Measurements from ENCODE around the gene PFN4.
A peak's percentile ranks its signal among the peaks of the same experiment; 100 is the strongest.
"Not testable (repeated sequence)": the region's sequence is repeated elsewhere in the genome, so short reads cannot be mapped to it uniquely, and the experiment has no call there.

PFN4 gene

GRCh38 chr2:24111407-24111901 lies 11.7 kb downstream of the PFN4 start:
- DNase-seq (ENCODE audit: low read depth) = no peak

- DNase-seq (ENCODE audit: low read depth) = no peak
Measured at GRCh38 chr2:24110660-24111303, 12.4 kb downstream of the PFN4 start.

- not testable (repeated sequence) for DNase-seq (ENCODE audit: low read depth)
Measured at GRCh38 chr2:24109431-24109830, 13.7 kb downstream of the PFN4 start.

DNA sequence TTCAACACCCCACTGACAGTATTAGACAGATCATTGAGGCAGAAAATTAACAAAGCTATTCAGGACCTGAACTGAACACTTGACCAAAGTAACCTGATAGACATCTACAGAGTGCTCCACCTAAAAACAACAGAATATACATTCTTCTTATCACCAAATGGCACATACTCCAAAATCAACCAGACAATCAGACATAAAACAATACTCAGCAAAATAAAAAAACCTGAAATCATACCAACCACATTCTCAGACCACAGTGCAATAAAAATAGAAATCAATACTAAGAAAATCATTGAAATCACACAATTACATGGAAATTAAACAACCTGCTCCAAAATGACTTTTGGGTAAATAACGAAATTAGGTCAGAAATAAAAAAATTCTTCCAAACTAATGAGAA lies 15.8 kb downstream of the PFN4 start:
- no peak for DNase-seq (ENCODE audit: low read depth)

DNA sequence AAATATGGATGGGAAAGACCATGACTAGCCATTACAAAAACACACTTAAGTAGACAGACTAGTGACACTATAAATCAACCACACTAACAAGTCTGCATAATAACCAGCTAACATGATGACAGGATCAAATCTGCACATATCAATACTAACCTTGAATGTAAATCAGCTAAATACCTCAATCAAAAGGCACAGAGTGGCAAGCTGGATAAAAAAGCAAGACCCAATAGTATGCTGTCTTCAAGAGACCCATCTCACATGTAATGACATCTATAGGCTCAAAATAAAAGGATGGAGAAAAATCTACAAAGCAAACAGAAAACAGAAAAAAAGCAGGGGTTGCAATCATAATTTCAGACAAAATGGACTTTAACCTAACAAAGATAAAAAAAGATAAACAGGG lies 16.3 kb downstream of the PFN4 start:
- no peak for DNase-seq (ENCODE audit: low read depth)

DNA sequence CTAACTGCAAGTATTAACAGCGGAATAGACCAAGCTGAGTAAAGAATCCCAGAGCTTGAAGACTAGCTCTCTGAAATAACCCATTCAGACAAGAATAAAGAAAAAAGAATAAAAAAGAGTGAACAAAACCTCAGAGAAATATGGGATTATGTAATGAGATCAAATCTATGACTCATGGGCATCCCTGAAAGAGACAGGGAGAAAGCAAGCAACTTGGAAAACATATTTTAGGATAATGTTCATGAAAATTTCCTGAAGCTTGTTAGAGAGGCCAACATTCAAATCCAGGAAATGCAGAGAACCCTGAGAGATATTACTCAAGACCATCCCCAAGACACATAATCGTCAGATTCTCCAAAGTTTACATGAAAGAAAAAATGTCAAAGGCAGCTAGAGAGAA lies 17.3 kb downstream of the PFN4 start:
- DNase-seq (ENCODE audit: low read depth) = no peak

- DNase-seq (ENCODE audit: low read depth) = no peak
Measured at GRCh38 chr2:24104906-24105305, 18.2 kb downstream of the PFN4 start.

GRCh38 chr2:24104110-24104650 lies 19.0 kb downstream of the PFN4 start:
- DNase-seq (ENCODE audit: low read depth) = no peak

GRCh38 chr2:24102677-24103076 lies 20.5 kb downstream of the PFN4 start:
- DNase-seq (ENCODE audit: low read depth) = no peak

GRCh38 chr2:24101992-24102391 lies 21.1 kb downstream of the PFN4 start:
- no peak for DNase-seq (ENCODE audit: low read depth)

- DNase-seq (ENCODE audit: low read depth) = not testable (repeated sequence)
Measured at GRCh38 chr2:24100732-24101131, 22.4 kb downstream of the PFN4 start.

DNA sequence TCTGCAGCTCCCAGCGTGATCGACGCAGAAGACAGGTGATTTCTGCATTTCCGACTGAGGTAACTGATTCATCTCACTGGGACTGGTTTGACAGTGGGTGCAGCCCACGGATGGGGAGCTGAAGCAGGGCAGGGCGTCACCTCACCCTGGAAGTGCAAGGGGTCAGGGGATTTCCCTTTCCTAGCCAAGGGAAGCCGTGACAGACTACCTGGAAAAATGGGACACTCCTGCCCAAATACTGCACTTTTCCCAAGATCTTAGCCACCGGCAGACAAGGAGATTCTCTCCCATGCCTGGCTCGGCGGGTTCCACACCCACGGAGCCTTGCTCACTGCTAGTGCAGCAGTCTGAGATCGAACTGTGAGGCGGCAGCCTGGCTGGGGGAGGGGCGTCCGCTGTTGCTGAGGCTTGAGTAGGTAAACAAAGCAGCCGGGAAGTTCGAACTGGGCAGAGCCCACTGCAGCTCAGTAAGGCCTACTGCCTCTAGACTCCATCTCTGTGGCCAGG lies 27.9 kb downstream of the PFN4 start:
- not testable (repeated sequence) for DNase-seq (ENCODE audit: low read depth)

DNA sequence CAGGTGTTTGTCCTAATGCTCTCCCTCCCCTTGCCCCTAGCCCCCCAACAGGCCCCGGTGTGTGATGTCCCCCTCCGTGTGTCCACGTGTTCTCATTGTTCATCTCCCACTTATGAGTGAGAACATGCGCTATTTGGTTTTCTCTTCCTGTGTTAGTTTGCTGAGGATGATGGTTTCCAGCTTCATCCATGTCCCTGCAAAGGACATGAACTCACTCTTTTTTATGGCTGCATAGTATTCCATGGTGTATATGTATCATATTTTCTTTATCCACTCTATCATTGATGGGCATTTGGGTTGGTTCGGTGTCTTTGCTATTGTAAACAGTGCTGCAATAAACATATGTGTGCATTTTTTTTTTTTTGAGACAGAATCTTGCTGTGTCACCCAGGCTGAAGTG lies 29.9 kb downstream of the PFN4 start:
- DNase-seq (ENCODE audit: low read depth) = not testable (repeated sequence)

DNA sequence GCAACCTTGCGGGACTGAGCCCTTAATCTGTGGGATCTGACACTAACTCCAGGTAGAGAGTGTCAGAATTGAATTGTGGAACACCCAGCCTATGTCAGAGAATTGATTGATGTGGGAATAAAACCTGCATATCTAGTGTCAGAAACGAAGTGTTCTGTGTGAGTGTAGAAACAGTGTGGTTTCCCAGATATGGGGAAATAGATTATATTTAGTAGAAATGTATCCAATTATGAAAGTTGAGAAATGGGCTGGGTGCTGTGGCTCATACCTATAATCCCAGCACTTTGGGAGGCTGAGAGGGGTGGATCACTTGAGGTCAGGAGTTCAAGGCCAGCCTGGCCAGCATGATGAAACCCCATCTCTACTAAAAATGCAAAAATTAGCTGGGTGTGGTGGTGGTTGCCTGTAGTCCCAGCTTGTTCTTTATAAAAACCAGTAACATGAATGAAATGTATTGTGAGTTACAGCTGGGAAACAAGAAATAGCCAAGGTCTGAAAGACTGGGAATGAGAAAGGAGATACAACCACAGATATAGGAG lies 34.2 kb downstream of the PFN4 start:
- DNase-seq (ENCODE audit: low read depth) = no peak

DNA sequence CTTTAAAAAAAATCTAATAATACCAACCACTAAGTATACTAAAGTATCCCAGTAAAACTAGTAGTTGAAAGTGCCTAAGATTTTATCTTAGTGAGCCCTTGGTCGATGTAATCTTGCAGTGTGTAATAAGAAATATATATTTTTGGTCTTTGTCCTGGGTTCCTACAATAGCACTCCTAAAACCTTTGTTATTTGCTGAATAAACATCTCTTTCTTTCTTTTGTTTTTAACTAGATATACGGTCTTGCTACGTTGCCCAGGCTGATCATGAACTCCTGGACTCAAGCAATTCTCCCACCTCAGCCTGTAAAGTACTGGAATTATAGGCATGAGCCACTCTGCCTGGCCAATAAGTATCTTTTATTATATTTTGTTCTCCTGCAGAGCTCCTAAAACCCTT lies 36.1 kb downstream of the PFN4 start:
- no peak for DNase-seq (ENCODE audit: low read depth)

GRCh38 chr2:24086241-24086640 lies 36.9 kb downstream of the PFN4 start:
- no peak for DNase-seq (ENCODE audit: low read depth)

DNA sequence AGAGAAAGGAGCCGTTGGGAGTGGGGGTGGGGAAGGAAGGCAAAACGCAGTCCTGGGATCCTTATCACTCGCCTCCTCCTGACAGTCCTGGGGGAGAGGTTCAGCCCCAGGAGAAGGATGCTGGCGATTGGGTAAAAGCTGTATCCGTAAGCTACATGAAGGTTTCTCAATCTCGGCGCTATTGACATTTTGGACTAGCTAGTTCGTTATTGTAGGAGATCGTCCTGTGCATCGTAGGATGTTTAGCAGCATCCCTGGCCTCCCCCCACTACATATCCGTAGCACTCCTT lies 38.0 kb downstream of the PFN4 start:
- no peak for DNase-seq (ENCODE audit: low read depth)

DNA sequence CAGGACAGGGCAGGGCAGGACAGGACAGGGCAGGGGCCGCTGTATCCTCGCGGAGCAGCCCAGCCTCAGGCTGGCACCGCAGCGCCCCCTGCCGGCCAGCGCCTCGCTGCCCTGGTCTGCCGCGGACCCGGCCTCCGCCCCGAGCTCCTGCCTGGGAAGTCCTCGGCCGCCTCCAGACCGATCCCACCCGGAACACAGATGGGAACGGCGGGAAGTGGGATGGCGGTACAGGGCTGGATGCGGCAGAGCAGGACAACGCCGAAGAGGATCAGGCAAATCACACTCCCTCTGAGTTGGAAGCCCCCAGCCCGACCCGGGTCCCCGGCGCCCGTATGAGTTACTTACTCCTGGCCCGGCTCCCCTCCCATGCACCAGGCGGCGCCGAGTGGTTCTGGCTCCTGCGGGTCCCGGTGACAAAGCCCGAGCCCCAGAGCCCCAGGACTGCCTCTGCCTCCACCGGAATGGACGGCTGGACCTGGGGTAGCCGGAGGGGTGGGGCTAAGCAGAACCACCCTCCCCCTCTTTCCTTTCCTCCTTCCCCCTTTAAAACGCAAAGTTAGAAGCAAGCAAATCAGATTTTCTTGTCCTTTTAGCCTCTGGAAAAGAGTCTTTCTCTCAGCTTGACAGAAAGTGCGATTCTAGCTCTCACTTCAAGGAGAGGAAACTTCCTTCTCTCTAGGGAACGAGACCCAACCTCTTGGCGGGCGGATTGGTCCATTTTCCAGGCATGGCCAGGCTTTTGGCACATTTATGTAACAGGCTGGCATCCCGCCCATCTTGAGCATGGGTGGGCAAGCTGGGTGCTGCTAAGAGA lies 38.5 kb downstream of the PFN4 start, which contains the start of gene TP53I3:
TSS of gene TP53I3 (minus strand) at position 449 of the 814 bp plus-strand sequence. CDS start 508 bp downstream, outside the sequence.
- peak; percentile 80 for DNase-seq (ENCODE audit: low read depth)

DNA sequence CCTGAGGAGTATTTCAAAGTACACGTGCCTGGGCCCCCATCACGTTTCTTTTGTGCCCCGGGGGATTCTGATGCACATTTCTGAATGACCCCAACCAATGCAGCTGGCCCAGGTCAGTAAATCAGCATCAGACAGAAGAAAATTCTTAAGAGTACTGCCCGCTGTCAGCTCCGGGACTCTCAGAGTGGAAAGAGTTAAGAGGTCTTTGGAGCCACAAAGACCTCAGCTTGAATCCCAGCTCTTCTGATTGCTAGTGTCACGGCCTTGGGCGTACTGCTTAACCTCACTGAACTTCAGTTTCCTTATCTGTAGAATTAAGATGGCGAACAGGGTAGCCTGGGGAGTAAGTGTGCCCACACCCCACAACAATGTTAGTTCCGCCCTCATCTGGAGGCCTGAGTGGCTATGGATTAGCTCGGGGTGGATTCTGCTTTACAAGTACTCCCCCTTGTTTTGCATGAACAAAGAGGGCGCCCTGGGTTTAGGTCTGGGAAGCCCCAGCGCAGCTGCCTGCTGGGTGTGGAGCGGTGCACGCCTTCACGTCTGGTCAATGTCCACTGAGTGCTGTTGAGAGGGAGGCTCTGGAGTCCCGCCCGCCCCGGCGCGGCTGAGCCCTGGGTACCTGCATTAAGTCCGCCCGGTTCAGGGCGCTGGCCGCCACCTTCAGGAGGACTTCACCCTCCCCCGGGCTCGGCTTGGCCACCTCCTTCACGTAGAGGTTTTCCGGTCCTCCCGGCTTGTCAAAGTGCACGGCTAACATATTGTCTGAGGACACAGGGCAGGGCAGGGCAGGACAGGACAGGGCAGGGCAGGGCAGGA lies 39.4 kb downstream of the PFN4 start:
- DNase-seq (ENCODE audit: low read depth) = peak; percentile 56

DNA sequence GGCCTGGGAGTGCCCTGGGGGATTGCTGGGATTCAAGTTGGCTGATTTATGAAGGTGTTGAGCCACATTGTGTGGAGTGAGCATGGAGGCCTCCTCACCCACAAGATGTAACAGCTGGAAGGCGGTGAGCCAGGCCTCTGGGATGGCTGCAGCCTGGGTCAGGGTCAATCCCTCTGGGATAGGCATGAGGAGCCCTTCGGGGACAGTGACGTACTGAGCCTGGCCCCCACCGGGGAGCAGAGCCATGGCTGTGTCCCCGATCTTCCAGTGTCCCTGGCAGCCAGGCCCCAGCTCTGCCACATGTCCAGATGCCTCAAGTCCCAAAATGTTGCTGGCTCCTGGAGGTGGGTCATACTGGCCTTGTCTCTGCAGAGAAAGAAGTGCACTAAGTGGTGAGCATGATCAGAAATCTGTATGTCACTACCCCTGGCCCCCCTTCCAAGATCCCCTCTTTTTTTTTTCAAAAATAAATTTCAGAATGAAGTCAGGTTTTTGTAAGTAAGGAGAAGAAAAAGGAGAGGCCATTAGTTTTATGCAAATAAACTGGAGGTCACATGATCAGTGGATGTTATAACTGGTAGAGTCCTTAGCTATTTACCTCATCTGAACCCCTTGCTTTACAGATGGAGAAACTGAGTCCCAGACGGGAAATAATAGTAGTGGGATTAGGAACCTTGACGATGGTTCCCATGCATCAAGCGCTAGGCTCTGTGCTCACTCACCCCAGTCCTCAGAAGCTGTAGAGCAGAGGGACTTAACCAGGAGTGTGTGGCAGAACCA lies 40.2 kb downstream of the PFN4 start:
- no peak for DNase-seq (ENCODE audit: low read depth)

DNA sequence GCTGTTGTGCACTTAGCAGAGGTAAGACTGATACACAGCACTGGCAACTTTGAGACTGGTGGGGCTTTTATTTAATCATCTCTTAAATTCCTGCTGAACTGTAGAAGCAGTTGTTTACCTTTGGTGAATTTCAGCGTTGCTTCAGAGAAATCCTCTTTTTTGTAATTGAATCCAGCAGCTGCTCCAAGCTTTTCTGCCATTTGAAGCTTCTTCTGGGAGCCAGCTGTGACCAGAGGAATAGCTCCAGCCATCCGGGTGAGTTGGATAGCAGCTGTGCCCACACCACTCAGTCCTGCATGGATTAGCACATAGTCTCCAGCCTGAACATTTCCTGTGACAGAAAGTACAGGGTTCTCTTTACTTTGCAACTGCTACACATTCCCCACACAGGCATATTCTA lies 42.4 kb downstream of the PFN4 start:
- no peak for DNase-seq (ENCODE audit: low read depth)

Measured in GM04504 (cell line).